Activated effector memory CD4-positive, alpha-beta T cell treated with Interleukin-2 at 50 U/mL for 16 hours (primary cell): ENCODE data around the gene CST9L.

Source experiments
- DNase-seq: peaks from one replicate; pipeline ENCODE4 v3.0.0-alpha.2; 2020

CST9L gene

GRCh38 chr20:23542801-23543200, 25.5 kb downstream of the CST9L start:
- no peak for DNase-seq

GRCh38 chr20:23541776-23542175, 26.5 kb downstream of the CST9L start:
- no peak for DNase-seq

GRCh38 chr20:23541330-23541729, 27.0 kb downstream of the CST9L start:
- DNase-seq, result no peak

- DNase-seq, result no peak
Observed at GRCh38 chr20:23540624-23541023, 27.7 kb downstream of the CST9L start.

GRCh38 chr20:23537030-23537429, 31.3 kb downstream of the CST9L start:
- no peak for DNase-seq

GRCh38 chr20:23536328-23536974, 31.8 kb downstream of the CST9L start:
- no peak for DNase-seq

GRCh38 chr20:23534801-23535593, 33.3 kb downstream of the CST9L start:
- no peak for DNase-seq

GRCh38 chr20:23533161-23533560, 35.1 kb downstream of the CST9L start:
- no peak for DNase-seq

- no peak for DNase-seq
Observed at GRCh38 chr20:23532533-23532932, 35.8 kb downstream of the CST9L start.

GRCh38 chr20:23530937-23531567, 37.2 kb downstream of the CST9L start:
- DNase-seq, result no peak

- no peak for DNase-seq
Observed at GRCh38 chr20:23528867-23529431, 39.3 kb downstream of the CST9L start.

- no peak for DNase-seq
Observed at GRCh38 chr20:23526850-23527249, 41.4 kb downstream of the CST9L start.

- DNase-seq, result no peak
Observed at GRCh38 chr20:23524146-23524545, 44.1 kb downstream of the CST9L start.

- DNase-seq, result no peak
Observed at GRCh38 chr20:23520185-23520584, 48.1 kb downstream of the CST9L start.

- no peak for DNase-seq
Observed at GRCh38 chr20:23519556-23519955, 48.7 kb downstream of the CST9L start.

GRCh38 chr20:23517719-23518118, 50.6 kb downstream of the CST9L start:
- DNase-seq, result no peak

- no peak for DNase-seq
Observed at GRCh38 chr20:23515250-23515939, 52.9 kb downstream of the CST9L start.

GRCh38 chr20:23514848-23515247, 53.4 kb downstream of the CST9L start:
- no peak for DNase-seq
